ENCODE results near the gene CUBN. TPM values are rescaled to one million over a fixed set of nuclear protein-coding genes. Genes with fewer than 3 reads are reported as not detected.

CUBN gene
- total RNA-seq, 6 experiments from 2014 or later: 0.43 to 1.7 (median 1.2) TPM

- Mint-ChIP-seq H3K27ac (no peak overlapping the region), H3K4me1 (ENCODE audit: low read depth) (no peaks in the 10 kb centered on the region), H3K9me3 (no peaks in the 10 kb centered on the region), H3K27me3 (ENCODE audit: insufficient read depth) (no peaks in the 10 kb centered on the region; the same call in none of the 2 replicates), H3K4me3 (no peak overlapping the region), H3K36me3 (ENCODE audit: low read depth) (peaks cover 10% of the 10 kb centered on the region; the same call in 1 of the 2 replicates)
- no peak for DNase-seq
- TF ChIP-seq, protein P1, sequence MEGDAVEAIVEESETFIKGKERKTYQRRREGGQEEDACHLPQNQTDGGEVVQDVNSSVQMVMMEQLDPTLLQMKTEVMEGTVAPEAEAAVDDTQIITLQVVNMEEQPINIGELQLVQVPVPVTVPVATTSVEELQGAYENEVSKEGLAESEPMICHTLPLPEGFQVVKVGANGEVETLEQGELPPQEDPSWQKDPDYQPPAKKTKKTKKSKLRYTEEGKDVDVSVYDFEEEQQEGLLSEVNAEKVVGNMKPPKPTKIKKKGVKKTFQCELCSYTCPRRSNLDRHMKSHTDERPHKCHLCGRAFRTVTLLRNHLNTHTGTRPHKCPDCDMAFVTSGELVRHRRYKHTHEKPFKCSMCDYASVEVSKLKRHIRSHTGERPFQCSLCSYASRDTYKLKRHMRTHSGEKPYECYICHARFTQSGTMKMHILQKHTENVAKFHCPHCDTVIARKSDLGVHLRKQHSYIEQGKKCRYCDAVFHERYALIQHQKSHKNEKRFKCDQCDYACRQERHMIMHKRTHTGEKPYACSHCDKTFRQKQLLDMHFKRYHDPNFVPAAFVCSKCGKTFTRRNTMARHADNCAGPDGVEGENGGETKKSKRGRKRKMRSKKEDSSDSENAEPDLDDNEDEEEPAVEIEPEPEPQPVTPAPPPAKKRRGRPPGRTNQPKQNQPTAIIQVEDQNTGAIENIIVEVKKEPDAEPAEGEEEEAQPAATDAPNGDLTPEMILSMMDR (IDR thresholded peaks at IDR 0.05): no peak
Measured at GRCh38 chr10:17162828-17163227, 33.2 kb upstream of the CUBN start.

DNA sequence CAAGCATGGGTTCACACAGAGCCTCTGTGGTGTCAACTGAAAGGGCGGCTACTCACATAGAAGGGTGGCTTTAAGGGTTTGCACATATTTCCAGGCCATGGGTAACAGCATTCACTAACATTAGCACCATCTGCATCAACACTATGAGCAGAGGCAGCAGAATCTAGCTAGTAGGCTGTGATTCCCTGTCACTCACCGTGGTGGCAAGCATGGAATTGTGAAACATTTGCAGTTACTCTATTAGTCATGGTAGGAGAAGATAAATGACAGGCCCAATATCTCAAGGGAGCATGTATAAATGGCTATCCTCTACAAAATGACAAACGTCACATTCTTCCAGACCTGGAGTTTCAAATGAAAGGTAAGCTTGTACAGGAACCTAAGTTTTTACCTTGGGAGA is 32.2 kb upstream of the CUBN start:
- Mint-ChIP-seq H3K27ac (no peak overlapping the region), H3K36me3 (ENCODE audit: low read depth) (peaks cover 10% of the 10 kb centered on the region; the same call in 1 of the 2 replicates), H3K4me3 (no peak overlapping the region), H3K4me1 (ENCODE audit: low read depth) (no peaks in the 10 kb centered on the region), H3K27me3 (ENCODE audit: insufficient read depth) (no peaks in the 10 kb centered on the region; the same call in none of the 2 replicates), H3K9me3 (no peaks in the 10 kb centered on the region)
- no peak for DNase-seq
- TF ChIP-seq, protein P1 (IDR thresholded peaks at IDR 0.05): no peak

- Mint-ChIP-seq H3K27me3 (ENCODE audit: insufficient read depth) (no peaks in the 10 kb centered on the region), H3K4me1 (ENCODE audit: low read depth) (0 out of 2 replicates have a peak, but pooled peaks cover under 1% of the 10 kb centered on the region), H3K36me3 (ENCODE audit: low read depth) (no peaks in the 10 kb centered on the region), H3K27ac (no peak overlapping the region), H3K4me3 (no peak overlapping the region), H3K9me3 (no peaks in the 10 kb centered on the region)
- DNase-seq: no peak
- TF ChIP-seq, protein P1 (IDR thresholded peaks at IDR 0.05): no peak
Measured at GRCh38 chr10:17157024-17157423, 27.4 kb upstream of the CUBN start.

DNA sequence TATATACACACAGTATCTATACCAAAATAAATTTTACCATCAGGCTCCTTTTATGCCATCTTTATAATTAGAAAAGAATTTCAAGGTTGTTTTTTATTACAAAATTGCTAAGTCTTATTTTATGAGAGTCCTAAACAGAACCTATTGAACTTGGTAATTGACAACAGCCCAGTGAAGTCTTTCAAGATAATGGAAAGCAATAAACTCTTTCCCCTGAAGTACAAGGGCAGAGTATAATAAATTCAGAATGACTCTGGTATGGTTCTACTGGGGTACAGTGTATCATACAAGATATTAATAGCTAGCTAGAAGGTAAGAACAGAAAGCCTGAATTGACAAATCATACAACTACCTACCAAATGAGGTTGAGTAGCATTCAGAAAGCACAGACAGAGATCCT is 26.2 kb upstream of the CUBN start:
- no peaks in the 10 kb centered on the region for H3K9me3 Mint-ChIP-seq
- TF ChIP-seq, protein P1 (IDR thresholded peaks at IDR 0.05): no peak
- DNase-seq: no peak
- 0 out of 2 replicates have a peak, but pooled peaks cover 4% of the 10 kb centered on the region for H3K4me1 Mint-ChIP-seq (ENCODE audit: low read depth)
- no peak overlapping the region for H3K27ac Mint-ChIP-seq
- H3K27me3 Mint-ChIP-seq (ENCODE audit: insufficient read depth): no peaks in the 10 kb centered on the region
- H3K4me3 Mint-ChIP-seq: no peak overlapping the region
- H3K36me3 Mint-ChIP-seq (ENCODE audit: low read depth): no peaks in the 10 kb centered on the region

DNA sequence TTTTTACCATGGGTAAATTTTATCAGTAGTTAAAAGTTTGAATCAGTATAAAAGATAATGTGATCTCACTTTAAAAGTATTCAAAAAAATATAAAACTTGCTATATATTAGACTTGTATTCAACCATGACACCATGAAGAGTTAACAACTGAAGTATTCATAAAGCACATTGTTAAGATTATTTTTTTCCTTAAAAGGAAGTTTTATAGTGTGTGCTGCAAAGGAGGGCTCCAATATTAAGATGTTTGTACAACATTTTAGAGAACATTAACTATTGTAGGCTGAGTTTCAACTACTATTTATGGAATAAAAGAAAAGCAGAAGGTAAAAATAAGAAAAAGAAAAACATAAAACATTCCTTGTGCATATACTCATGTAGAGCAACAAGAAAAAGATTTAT is 24.5 kb upstream of the CUBN start:
- Mint-ChIP-seq H3K4me1 (ENCODE audit: low read depth) (0 out of 2 replicates have a peak, but pooled peaks cover 4% of the 10 kb centered on the region), H3K27me3 (ENCODE audit: insufficient read depth) (no peaks in the 10 kb centered on the region), H3K4me3 (no peak overlapping the region), H3K27ac (no peak overlapping the region), H3K9me3 (no peaks in the 10 kb centered on the region), H3K36me3 (ENCODE audit: low read depth) (no peaks in the 10 kb centered on the region)
- no peak for DNase-seq
- TF ChIP-seq, protein P1 (IDR thresholded peaks at IDR 0.05): no peak

DNA sequence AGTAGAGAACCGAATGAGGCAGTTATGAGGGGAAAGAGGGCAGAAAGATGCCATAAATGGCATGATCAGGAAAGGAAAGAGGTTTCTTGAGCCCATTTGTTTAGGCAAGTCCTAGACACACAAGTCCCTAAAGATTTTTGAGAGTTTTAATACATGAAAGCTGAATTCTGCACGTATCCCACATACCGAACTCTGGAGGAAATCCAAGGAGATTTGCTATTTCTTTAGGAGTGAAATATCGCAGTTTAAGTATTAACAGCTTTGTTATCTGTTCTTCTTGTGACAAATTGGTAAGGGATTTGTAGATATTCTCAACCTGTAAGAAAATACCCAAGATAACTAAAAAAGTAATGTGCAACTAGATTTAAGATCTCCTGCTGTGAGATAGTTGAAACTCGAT is 23.7 kb upstream of the CUBN start:
- no peaks in the 10 kb centered on the region for H3K9me3 Mint-ChIP-seq
- no peaks in the 10 kb centered on the region for H3K27me3 Mint-ChIP-seq (ENCODE audit: insufficient read depth)
- H3K27ac Mint-ChIP-seq: no peak overlapping the region
- TF ChIP-seq, protein P1 (IDR thresholded peaks at IDR 0.05): no peak
- no peak overlapping the region for H3K4me3 Mint-ChIP-seq
- DNase-seq: no peak
- H3K4me1 Mint-ChIP-seq (ENCODE audit: low read depth): 0 out of 2 replicates have a peak, but pooled peaks cover 4% of the 10 kb centered on the region
- H3K36me3 Mint-ChIP-seq (ENCODE audit: low read depth): no peaks in the 10 kb centered on the region

All from HFFc6 (cell line).